ENCODE measurements around the gene PIBF1.

DNA sequence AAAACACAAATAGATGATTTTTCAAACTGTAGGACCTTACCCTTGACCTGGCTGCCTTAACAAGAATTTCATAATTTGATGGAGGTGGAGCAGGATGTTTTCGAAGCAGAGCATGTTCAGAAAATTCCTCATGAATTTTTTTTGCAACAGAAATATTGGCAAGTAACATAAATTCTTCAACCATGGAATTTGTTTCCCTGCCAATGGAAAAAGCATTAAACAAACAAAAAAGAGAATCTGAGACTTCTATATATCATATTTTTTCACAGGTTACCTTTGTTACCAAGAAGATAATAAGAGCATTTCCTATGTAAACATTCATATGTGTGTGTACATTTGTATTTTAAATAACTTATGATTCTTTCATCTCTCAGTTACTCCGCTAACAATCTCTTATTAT is 18.5 kb upstream of the PIBF1 start:
- TF ChIP-seq, protein P1, sequence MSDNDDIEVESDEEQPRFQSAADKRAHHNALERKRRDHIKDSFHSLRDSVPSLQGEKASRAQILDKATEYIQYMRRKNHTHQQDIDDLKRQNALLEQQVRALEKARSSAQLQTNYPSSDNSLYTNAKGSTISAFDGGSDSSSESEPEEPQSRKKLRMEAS (CRISPR knock-in tag; IDR thresholded peaks at IDR 0.05): no peak
- TF ChIP-seq, protein P2, sequence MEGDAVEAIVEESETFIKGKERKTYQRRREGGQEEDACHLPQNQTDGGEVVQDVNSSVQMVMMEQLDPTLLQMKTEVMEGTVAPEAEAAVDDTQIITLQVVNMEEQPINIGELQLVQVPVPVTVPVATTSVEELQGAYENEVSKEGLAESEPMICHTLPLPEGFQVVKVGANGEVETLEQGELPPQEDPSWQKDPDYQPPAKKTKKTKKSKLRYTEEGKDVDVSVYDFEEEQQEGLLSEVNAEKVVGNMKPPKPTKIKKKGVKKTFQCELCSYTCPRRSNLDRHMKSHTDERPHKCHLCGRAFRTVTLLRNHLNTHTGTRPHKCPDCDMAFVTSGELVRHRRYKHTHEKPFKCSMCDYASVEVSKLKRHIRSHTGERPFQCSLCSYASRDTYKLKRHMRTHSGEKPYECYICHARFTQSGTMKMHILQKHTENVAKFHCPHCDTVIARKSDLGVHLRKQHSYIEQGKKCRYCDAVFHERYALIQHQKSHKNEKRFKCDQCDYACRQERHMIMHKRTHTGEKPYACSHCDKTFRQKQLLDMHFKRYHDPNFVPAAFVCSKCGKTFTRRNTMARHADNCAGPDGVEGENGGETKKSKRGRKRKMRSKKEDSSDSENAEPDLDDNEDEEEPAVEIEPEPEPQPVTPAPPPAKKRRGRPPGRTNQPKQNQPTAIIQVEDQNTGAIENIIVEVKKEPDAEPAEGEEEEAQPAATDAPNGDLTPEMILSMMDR (IDR thresholded peaks at IDR 0.05): no peak
- TF ChIP-seq CREB1 (CRISPR knock-in tag; IDR thresholded peaks at IDR 0.05) (no peak), HMGXB4 (CRISPR knock-in tag; IDR thresholded peaks at IDR 0.05) (no peak), NR3C1 (CRISPR knock-in tag; conservative IDR thresholded peaks at IDR 0.05; ENCODE audit: low read depth) (no peak), SP1 (CRISPR knock-in tag; conservative IDR thresholded peaks at IDR 0.05) (no peak), KAT7 (CRISPR knock-in tag; IDR thresholded peaks at IDR 0.05; ENCODE audit: borderline replicate concordance) (no peak)
- TF ChIP-seq, protein P3, sequence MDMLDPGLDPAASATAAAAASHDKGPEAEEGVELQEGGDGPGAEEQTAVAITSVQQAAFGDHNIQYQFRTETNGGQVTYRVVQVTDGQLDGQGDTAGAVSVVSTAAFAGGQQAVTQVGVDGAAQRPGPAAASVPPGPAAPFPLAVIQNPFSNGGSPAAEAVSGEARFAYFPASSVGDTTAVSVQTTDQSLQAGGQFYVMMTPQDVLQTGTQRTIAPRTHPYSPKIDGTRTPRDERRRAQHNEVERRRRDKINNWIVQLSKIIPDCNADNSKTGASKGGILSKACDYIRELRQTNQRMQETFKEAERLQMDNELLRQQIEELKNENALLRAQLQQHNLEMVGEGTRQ (CRISPR knock-in tag; IDR thresholded peaks at IDR 0.05): no peak
- TF ChIP-seq, protein P4, sequence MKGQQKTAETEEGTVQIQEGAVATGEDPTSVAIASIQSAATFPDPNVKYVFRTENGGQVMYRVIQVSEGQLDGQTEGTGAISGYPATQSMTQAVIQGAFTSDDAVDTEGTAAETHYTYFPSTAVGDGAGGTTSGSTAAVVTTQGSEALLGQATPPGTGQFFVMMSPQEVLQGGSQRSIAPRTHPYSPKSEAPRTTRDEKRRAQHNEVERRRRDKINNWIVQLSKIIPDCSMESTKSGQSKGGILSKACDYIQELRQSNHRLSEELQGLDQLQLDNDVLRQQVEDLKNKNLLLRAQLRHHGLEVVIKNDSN (CRISPR knock-in tag; IDR thresholded peaks at IDR 0.05): no peak

All from WTC11 (cell line).